Measurements from ENCODE around the gene IRS1.

IRS1 gene

GRCh38 chr2:226839951-226840350 is 40.3 kb upstream of the IRS1 start:
- ChIA-PET POLR2A (no interaction called here), CTCF (interaction anchor here (0.7 to 1.0 kb wide), 4 partner anchors 38 to 1171 kb away, joined by 3 read pairs; no protein-coding TSS in a partner anchor)
- no peak overlapping the region for H3K4me3 ChIP-seq (ENCODE audit: low read depth, low read length)
- no peak for TF ChIP-seq CTCF (IDR thresholded peaks at IDR 0.05; ENCODE audit: insufficient read depth, low read length, missing control alignments)
- no peak for DNase-seq (ENCODE audit: low read depth, low spot score)

- TF ChIP-seq CTCF (IDR thresholded peaks at IDR 0.05; ENCODE audit: insufficient read depth, low read length, missing control alignments) = no peak
- ChIA-PET POLR2A (interaction anchor here (0.5 kb wide), 1 partner anchor 17 kb away, joined by 3 read pairs; no protein-coding TSS in a partner anchor), CTCF (interaction anchor here (0.7 kb wide), 2 partner anchors 39 to 146 kb away, joined by 3 read pairs; no protein-coding TSS in a partner anchor)
- no peak for DNase-seq (ENCODE audit: low read depth, low spot score)
- no peak overlapping the region for H3K4me3 ChIP-seq (ENCODE audit: low read depth, low read length)
These were observed 39.5 kb upstream of the IRS1 start for GRCh38 chr2:226839161-226839560.

- ChIA-PET CTCF (interaction anchor here (0.8 kb wide), 1 partner anchor 36 kb away, joined by 4 read pairs; no protein-coding TSS in a partner anchor), POLR2A (interaction anchor here (0.5 kb wide), 1 partner anchor 17 kb away, joined by 3 read pairs; no protein-coding TSS in a partner anchor)
- no peak overlapping the region for H3K4me3 ChIP-seq (ENCODE audit: low read depth, low read length)
- DNase-seq (ENCODE audit: low read depth, low spot score) = no peak
- TF ChIP-seq CTCF (IDR thresholded peaks at IDR 0.05; ENCODE audit: insufficient read depth, low read length, missing control alignments) = no peak
These were observed 39.1 kb upstream of the IRS1 start for GRCh38 chr2:226838722-226839121.

GRCh38 chr2:226837787-226838603 is 38.4 kb upstream of the IRS1 start:
- ChIA-PET CTCF (interaction anchor here (0.6 to 0.8 kb wide), 2 partner anchors 35 to 1173 kb away, joined by 3 to 4 read pairs; no protein-coding TSS in a partner anchor), POLR2A (no interaction called here)
- no peak overlapping the region for H3K4me3 ChIP-seq (ENCODE audit: low read depth, low read length)
- DNase-seq (ENCODE audit: low read depth, low spot score) = no peak
- no peak for TF ChIP-seq CTCF (IDR thresholded peaks at IDR 0.05; ENCODE audit: insufficient read depth, low read length, missing control alignments)

GRCh38 chr2:226837334-226837733 is 37.7 kb upstream of the IRS1 start:
- CTCF ChIA-PET = interaction anchor here (0.6 kb wide), 1 partner anchor 1172 kb away, joined by 3 read pairs; no protein-coding TSS in a partner anchor
- no peak for DNase-seq (ENCODE audit: low read depth, low spot score)
- POLR2A ChIA-PET = no interaction called here
- no peak for TF ChIP-seq CTCF (IDR thresholded peaks at IDR 0.05; ENCODE audit: insufficient read depth, low read length, missing control alignments)
- 0 out of 2 replicates have a peak overlapping the region, but pooled peaks have one; percentile 76 for H3K4me3 ChIP-seq (ENCODE audit: low read depth, low read length)

- ChIA-PET CTCF (interaction anchor here (1.9 kb wide), 1 partner anchor 34 kb away, joined by 7 read pairs; no protein-coding TSS in a partner anchor), POLR2A (no interaction called here)
- peak overlapping the region; percentile 76 for H3K4me3 ChIP-seq (ENCODE audit: low read depth, low read length)
- no peak for DNase-seq (ENCODE audit: low read depth, low spot score)
- TF ChIP-seq CTCF (IDR thresholded peaks at IDR 0.05; ENCODE audit: insufficient read depth, low read length, missing control alignments) = no peak
These were observed 36.9 kb upstream of the IRS1 start for GRCh38 chr2:226836548-226836885.
